NCI-H345 (cell line): ENCODE data around the gene ELN.
A peak's percentile ranks its signal among the peaks of the same experiment; 100 is the strongest.

ENCODE experiments used
- DNase-seq: peaks from one replicate; lab custom pipeline; 2025; lab: John Stamatoyannopoulos, UW

The ELN gene

DNA sequence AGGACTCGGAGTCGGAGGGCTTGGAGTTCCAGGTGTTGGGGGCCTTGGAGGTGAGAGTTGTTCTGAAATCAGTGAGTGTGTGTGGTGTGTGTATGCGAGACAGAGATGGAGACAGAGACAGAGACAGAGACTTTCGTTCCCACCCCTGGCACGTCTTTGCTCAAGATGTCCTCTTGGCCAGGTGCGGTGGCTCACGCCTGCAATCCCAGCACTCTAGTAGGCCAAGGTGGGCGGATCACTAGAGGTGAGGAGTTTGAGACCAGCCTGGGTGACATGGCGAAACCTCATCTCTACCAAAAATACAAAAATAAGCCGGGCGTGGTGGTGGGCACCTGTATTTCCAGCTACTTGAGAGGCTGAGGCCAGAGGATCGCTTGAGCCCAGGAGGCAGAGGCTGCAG lies 35.7 kb downstream of the ELN start:
- no peak for DNase-seq

DNA sequence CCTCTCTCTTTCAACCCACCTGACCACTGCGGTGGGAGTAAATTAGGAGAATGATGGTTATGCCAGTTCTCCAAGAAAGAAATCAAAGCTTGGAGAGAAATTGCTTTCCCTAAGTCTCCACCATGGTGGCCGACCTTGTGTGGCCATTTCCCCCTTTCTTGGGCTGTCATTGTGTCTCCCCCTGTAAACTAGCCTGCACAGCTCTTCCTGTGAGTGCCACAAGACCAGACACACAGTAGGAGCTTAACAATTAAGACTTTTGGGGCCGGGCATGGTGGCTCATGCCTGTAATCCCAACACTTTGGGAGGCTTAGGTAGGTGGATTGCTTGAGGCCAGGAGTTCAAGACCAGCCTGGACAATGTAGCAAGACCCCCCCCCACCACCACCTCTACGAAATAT lies 36.7 kb downstream of the ELN start:
- DNase-seq = no peak

- DNase-seq = no peak
These were observed 38.7 kb downstream of the ELN start for GRCh38 chr7:74066626-74067025.

DNA sequence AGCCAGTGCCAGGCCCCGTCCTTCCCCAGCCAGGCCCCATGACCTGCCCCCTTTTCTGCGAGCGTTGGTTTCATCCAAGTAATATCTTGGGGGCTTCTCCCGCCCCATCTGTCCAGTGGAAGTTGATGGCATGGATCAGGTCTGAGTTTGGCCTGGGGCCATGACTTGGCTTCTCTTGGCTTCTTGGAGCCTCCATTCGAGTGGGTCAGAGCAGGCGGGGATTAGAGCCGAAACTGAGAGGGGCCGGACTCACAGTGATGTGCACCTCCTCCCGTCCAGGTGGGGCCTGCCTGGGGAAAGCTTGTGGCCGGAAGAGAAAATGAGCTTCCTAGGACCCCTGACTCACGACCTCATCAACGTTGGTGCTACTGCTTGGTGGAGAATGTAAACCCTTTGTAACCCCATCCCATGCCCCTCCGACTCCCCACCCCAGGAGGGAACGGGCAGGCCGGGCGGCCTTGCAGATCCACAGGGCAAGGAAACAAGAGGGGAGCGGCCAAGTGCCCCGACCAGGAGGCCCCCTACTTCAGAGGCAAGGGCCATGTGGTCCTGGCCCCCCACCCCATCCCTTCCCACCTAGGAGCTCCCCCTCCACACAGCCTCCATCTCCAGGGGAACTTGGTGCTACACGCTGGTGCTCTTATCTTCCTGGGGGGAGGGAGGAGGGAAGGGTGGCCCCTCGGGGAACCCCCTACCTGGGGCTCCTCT lies 40.6 kb downstream of the ELN start:
- DNase-seq = no peak

DNA sequence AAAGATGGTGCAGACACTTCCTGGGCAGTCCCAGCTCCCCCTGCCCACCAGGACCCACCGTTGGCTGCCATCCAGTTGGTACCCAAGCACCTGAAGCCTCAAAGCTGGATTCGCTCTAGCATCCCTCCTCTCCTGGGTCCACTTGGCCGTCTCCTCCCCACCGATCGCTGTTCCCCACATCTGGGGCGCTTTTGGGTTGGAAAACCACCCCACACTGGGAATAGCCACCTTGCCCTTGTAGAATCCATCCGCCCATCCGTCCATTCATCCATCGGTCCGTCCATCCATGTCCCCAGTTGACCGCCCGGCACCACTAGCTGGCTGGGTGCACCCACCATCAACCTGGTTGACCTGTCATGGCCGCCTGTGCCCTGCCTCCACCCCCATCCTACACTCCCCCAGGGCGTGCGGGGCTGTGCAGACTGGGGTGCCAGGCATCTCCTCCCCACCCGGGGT lies 41.1 kb downstream of the ELN start:
- DNase-seq = no peak

- DNase-seq = no peak
These were observed 42.0 kb downstream of the ELN start for GRCh38 chr7:74069790-74070618.

DNA sequence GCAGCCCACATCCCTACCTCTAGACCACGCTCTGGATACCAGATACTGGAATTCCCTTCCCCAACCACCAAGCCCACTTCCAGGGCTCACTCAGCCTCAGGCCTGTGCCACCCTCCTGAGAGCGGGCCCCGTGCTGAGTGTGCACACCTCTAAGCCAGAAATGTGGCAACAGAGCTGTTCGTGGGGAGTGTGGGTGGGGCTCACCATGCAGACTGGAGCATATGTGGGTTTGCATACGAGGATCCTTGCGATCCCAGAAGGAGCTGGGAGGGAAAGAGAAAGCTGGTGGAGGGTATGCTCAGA lies 42.6 kb downstream of the ELN start:
- no peak for DNase-seq

DNA sequence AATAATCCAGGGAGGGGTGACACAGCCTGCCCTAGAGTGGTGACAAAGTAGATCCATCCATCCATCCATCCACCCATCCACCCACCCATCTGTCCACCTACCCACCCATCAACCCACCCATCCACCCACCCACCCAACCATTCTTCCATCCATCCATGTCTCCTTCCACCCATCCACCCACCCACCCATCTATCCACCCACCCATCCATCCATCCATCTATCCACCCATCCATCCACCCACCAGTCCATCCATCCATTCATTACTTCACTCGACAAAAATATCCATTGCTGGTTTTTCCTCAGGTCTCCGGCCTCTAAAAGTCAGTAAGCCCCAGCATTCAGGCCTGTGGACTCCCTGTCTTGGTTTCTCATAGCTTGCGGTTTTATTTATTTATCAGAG lies 43.1 kb downstream of the ELN start:
- DNase-seq = no peak

DNA sequence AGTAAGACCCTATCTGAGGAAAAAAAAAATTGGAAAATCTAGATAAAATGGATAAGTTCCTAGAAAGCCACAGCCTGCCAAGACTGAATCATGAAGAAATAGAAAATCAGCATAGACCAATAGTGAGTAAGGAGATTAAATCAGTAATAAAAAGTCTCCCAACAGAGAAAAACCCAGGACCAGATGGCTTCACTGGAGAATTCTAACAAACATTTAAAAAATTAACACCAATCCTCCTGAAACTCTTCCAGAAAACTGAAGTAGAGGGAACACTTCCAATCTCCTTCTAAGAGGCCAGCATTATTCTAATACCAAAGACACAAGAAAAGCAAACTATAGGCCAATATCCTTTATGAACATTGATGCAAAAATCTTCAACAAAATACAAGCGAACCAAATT lies 46.8 kb downstream of the ELN start:
- DNase-seq = no peak

DNA sequence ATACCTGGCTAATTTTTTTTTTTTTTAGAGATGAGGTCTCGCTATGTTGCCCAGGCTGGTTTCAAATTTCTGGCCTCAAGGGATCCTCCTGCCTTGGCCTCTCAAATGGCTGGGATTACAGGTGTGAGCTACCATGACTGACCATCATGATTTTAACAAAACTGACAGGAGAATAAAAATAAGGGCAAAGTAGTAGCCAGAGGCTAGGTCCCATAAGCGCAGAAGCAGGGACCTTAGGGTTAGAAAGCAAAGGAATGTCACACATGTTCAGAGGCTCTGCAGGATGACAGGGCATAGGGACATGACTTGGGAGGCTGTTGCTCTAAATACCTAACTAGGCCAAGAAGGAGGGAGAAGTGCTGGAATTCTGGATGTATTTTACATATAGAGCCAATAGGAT lies 50.5 kb downstream of the ELN start:
- no peak for DNase-seq

DNA sequence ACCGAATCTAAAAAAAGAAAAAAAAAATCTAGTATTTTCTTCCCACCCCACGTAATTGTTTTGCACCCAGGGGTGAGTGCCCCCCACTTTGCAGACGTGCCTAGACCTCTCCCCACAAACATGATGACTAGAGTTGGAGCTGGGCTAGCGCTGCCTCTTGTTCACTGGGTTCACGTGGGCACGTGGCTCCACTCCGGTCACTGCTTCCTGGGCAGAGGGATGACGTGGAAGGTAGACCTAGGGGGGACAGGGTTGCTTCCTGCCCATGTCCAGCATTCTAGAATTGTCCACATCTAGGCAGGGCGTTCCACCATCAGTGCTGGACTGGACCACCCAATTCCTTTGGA lies 54.8 kb downstream of the ELN start:
- DNase-seq = no peak

- peak; percentile 84 for DNase-seq
These were observed 55.3 kb downstream of the ELN start, which contains the start of gene LIMK1 for GRCh38 chr7:74083117-74083876. Gene LIMK1, plus strand, starts transcription at chr7:74083804. Its CDS starts 187 bp downstream, at chr7:74083991.

DNA sequence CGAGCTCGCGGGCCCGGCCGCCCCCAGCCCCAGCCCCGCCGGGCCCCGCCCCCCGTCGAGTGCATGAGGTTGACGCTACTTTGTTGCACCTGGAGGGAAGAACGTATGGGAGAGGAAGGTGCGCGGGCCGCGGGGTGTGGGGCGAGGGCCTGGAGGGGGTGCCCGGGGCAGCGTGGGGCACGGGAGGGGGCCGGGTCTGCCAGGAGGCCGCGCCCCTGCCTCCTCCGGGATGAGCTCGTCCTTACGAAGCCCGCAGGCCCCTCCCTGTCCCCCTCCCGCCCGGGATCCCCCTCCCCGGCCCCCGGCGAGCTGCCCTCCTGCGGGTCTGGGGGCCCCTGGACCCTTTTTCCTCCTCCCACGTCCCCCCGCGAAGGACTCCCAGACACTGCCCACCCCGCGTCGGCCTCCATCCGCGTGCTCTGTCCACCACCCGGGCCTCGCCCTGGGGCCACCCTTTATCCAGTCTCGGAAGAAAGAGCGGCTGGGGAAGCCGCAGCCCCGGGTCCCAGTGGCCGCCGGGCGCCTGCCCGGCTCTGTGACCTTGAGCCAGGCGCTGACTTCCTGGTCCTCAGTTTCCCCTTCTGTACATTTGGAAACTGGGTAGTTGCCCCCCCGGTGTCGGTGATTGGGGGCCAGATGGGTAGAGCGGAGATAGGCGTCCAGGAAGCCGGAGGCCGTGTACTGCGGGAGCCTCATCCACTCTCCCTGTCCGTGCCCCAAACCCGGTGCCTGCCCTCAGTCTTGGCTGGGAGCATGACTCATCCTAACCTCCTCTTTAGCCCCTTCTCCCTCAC lies 56.2 kb downstream of the ELN start:
- DNase-seq = peak; percentile 57

GRCh38 chr7:74084722-74085578 lies 57.0 kb downstream of the ELN start:
- no peak for DNase-seq

DNA sequence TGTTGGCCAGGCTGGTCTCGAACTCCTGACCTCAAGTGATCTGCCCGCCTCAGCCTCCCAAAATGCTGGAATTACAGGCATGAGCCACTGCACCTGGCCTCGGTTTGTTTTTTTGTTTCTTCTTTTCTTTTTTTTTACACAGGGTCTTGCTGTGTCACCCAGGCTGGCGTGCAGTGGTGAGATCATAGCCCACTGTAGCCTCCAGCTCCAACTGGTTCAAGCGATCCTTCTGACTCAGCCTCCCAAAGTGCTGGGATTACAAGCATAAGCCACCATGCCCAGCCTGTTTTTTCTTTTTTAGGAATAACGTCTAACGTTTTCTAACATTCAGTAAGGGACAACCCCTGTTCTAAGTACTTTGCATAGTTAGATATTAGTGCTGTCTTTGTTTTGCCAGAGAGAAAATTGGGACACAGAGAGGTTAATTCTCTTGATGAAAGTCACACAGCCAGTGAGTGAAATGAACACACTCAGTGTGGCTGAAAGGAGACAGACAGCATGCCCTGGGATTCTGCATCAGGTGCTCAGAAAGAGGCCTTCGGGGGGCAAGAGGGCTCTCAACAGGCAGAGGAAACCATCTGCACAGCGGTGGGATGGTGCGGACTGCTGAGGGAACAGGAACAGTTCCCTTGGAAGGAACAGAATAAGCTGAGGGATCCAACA lies 59.9 kb downstream of the ELN start:
- no peak for DNase-seq

DNA sequence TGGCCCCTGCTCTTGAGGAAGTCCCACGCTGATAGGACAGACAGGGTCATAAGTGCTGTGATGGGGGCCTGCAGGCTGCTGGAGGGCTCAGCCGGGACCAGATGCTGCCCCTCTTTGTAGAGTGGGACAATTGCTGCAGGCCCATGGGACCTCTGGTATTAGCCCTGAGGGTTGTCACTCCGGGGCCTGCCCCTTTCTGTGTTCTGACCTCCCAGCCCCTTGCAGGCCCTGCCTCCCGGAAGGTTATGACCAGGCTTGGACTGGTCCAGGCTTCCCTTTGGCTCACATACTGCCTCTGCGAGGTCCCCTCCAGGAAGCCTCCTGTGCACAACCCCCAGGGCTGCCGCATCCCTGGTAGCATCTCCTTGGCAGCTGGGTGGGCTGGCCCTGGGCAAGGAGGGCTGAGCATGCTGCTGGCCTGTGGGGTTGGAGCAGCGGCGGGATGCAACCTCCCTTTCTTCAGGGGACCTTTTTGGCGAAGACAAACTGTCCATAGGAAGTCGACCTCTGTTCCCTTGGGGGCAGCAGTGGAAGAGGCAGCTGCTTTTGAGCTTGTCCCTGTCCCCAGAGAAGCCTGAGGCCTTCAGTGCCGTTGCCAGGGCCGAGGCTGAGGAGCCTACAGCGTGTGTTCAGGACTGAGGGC lies 64.5 kb downstream of the ELN start:
- DNase-seq = no peak

GRCh38 chr7:74092964-74093471 lies 65.0 kb downstream of the ELN start:
- no peak for DNase-seq

DNA sequence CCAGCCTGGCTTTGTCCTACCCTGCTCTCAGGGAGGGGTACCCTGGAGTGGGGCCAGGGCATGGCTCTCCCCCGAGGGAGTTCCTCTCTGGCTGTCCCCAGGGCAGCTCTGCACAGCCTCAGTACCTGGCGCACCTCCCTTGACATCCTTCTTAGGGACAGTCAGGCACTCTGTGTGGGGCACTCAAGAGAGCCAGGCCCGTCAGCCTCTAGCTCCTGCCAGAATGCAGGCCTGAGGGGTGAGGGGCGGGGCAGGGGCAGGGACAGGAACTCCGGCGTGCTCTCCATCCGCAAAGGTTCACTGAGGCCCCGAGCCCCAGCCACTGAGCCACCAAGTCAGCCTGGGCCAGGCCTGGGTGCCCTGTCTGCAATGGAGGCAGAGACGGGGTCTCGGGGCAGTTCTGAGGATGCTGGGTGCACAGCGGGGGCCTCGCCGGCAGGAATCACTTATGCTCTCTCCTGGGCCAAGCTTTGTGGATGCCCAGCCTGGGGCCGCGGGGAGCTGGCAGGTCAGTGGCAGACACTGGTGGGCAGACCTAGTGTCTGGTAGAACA lies 65.8 kb downstream of the ELN start:
- DNase-seq = no peak

GRCh38 chr7:74094224-74095101 lies 66.5 kb downstream of the ELN start:
- no peak for DNase-seq
